Stimulated activated CD8-positive, alpha-beta memory T cell treated with anti-CD3 and anti-CD28 coated beads, Interleukin-4, amount 100 ng/mL, for 48 hours (primary cell): ENCODE data around the gene SLC22A31.
"Not testable (repeated sequence)": the region's sequence is repeated elsewhere in the genome, so short reads cannot be mapped to it uniquely, and the experiment has no call there.

Experiments used
- DNase-seq: peaks from one replicate; pipeline ENCODE4 v3.0.0-alpha.2; 2020

The SLC22A31 gene

GRCh38 chr16:89200124-89200849, at the start of gene SLC22A31:
Gene SLC22A31 (minus strand): TSS chr16:89200537. CDS start chr16:89200501, 36 bp downstream.
- DNase-seq, result no peak

GRCh38 chr16:89248196-89248982, 48.1 kb upstream of the SLC22A31 start:
- no peak for DNase-seq

GRCh38 chr16:89247734-89248075, 47.4 kb upstream of the SLC22A31 start:
- DNase-seq, result not testable (repeated sequence)

GRCh38 chr16:89246903-89247733, 46.8 kb upstream of the SLC22A31 start:
- peak; percentile 99 for DNase-seq

DNA sequence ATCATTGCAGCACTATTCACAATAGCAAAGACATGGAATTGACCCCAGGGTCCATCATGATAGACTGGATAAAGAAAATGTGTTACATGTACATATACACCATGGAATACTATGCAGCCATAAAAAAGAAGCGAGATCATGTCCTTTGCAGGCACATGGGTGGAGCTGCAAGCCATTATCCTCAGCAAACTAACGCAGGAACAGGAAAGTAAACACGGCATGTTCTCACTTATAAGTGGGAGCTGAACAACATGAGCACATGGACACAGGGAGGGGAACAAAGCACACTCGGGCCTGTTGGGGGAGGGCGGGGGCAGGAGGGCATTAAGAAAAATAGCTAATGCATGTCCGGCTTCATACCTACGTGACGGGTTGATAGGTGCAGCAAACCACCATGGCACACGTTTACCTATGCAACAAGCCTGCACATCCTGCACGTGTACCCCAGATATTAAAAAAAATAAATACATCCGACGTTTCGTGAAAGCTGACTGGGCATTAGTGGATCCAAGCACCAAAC, 46.1 kb upstream of the SLC22A31 start:
- DNase-seq, result no peak

DNA sequence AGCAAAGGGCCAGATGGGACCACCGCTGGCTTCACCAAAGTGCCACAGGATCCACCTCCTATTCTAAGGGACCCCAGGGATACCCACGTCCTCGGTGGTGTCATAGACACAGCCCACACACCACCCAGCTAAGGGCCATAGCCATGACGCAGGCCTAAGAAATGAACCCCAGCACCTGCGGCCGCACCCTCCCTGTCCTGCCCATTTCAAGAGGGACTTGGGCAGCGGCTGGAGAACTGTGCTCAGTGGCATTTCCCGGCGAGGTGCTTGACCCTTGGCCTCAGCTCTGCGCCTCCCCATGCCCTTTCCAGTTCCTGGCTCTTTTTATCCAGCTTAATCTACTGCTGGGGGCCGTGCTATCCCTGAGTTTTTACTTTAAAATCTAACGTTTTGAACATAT, 44.4 kb upstream of the SLC22A31 start:
- no peak for DNase-seq

DNA sequence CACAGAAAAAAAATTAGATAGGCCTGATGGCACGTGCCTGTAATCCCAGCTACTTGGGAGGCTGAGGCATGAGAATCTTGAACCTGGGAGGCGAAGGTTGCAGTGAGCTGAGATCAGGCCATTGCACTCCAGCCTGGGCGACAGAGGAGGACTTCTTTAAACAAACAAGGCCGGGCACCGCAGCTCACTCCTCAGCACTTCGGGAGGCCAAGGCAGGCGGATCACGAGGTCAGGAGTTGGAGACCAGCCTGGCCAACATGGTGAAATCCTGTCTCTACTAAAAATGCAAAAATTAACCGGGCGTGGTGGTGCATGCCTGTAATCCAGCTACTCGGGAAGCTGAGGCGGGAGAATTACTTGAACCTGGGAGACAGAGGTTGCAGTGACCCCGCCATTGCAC, 43.9 kb upstream of the SLC22A31 start:
- not testable (repeated sequence) for DNase-seq

DNA sequence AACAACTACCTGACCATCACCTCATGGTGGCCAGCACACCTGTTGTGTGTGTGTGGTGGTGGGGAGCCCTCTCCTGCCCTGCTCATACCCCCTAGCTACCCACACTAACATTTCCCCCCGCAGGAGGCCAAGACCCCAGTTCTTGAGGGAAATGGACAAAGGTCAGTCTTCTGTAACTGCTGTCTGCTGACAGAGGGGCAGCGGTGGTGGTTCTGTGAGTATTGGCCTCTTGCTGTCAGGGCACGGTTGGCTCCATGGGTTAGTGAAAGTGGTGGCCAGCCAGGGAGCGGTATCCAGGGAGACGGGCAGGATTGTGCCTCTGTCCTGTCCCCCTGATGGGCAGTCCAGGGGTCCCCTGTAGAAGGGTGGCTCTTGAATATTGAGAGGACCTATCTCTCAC, 43.3 kb upstream of the SLC22A31 start:
- DNase-seq, result no peak

DNA sequence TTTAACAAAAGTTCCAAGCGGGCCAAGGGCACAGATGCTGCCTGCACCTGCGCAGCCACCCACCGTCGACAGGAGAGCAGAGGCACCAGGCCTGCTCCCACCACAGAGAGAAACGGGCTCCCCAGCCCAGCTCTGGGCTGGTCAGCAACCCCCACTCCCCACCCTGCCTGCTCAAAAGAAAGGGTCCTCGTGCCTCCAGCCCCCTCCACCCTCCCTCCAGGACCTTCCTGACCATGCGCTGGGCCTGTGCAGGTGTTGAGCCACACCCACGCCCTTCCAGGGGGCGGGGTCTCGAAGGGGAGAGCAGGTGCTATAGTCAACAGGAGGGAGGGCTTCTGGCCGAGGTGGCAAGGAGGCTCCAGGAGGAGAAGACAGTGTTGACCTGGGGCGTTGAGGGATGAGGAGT, 42.5 kb upstream of the SLC22A31 start:
- no peak for DNase-seq

- peak; percentile 79 for DNase-seq
These were observed 41.1 kb upstream of the SLC22A31 start for GRCh38 chr16:89241187-89242007.

DNA sequence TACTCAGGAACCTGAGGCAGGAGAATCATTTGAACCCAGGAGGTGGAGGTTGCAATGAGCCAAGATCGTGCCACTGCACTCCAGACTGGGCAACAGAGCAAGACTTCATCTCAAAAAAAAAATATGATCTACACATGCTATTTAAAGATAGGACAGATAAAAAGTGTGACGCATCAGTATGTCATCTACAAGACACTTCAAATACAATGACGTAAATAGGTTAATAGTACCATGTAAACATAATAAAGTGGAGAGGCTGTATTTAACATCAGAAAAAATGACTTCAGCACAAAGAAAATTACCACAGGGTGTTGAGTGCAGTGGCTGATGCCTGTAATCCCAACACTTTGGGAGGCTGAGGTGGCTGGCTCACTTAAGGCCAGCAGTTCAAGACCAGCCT, 37.4 kb upstream of the SLC22A31 start:
- DNase-seq, result no peak

DNA sequence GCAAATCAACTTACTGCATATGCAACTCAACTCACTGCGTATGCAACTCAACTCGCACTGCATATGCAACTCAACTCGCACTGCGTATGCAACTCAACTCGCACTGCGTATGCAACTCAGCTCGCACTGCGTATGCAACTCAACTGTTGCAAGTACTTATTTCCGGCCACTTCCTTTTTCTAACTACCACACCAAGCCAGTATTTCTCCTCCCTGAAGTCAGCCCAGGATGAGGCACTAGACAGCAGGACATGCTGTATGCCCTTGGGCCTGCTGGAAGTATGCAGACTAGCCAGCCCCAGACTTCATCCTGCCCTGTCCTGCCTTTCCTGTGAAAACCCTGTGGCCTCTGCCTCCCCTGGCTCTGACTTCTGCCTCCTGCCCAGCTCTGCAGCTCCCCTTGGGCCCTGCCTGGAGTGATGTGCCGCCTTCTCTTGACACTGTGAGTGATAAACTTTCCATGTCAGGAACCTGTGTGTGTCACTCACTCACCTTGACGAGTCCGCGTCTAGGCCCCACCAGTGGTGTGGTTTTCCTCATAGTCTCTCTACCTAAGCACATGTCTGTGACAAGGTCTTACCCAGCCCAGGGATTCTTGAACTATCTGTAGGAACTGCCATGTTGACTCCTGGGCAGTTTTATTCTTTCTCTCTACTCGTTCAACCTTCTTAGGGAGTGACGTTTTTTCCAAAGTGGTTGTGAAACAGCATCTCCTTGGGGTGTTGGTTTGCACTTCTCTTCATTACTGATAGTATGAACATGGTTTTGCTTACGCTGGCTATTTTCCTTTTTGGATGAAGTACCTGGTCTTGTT, 33.5 kb upstream of the SLC22A31 start:
- no peak for DNase-seq

DNA sequence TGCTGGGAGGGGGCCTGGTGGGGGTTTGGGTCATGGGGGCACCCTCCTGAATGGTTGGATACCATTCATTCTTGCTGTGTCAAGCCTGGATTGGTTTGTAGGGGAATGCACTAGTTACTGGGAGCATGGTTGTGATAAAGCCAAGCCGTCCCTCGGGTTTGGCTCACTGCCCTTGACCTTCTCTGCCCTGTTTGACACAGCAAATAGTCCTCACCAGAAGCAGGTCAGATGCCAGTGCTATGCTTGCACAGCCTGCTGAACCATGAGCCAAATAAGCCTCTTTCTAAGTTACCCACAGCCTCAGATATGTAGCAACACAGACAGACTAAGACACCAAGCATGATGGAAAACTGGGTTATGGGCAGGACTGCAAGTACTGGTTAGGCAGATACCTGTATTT, 31.8 kb upstream of the SLC22A31 start:
- DNase-seq, result no peak

DNA sequence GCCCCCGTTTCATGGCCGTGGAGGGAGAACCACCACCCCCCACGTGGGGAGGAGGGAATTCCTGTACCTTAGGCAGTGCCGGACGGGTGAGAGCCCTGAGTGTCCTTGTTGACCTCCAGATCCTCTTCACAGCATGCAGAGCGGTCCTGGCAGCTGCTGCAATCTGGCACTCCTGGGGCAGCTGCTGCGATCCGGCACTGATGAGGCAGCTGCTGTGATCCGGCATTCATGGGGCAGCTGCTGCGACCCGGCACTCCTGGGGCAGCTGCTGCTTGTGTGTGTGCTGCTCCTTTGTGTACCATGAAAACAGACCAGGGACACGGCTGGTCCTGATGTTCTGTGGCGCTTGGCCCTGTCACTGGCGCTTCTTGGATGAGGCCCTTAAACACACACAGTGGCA, 29.9 kb upstream of the SLC22A31 start:
- no peak for DNase-seq

DNA sequence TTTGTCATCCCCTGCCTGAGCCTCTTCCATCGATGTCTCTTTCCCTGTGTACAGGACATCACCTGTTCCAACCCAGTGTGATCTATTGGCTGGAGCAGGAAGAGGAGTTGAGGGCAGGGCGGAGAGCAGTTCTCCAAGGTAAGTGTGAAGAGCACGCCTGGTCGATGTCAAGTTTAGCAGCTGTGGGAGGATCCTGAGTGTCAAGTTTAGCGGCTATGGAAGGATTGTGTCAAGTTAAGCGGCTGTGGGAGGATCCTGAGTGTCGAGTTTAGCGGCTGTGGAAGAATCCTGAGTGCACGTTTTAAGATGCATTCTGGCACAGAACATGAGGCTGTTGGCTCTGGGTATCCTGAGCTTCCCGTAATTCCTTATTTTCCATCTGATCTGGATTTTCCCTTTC, 24.3 kb upstream of the SLC22A31 start:
- no peak for DNase-seq

DNA sequence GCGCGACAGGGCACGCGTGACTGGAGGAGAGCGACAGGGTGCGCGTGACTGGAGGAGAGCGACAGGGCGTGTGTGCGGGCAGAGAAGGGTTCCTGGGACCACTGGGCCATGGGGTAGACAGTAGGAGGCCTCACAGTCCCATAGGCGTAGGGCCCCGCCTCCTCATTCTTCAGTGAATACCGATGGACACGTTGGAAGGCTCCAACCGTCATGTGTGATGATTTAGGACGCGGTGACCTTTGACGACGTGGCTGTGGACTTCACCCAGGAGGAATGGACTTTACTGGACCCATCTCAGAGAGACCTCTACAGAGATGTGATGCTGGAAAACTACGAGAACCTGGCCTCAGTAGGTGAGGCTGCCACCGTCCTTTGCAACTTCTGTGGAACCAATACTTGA, 22.6 kb upstream of the SLC22A31 start:
- no peak for DNase-seq

DNA sequence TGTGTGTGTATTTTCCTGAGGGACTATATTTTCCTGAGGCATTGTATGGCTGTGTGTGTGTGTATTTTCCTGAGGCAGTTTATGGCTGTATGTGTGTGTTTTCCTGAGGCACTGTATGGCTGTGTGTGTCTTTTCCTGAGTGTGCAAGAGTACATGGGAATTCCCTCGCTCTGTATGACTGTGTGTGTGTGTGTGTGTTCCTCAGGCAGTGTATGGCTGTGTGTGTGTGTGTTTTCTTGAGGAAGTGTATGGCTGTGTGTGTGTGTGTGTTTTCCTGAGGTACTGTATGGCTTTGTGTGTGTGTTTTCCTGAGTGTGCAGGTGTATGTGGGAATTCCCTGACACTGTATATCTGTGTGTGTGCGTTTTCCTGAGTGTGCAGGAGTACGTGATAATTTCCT, 21.3 kb upstream of the SLC22A31 start:
- DNase-seq, result no peak

DNA sequence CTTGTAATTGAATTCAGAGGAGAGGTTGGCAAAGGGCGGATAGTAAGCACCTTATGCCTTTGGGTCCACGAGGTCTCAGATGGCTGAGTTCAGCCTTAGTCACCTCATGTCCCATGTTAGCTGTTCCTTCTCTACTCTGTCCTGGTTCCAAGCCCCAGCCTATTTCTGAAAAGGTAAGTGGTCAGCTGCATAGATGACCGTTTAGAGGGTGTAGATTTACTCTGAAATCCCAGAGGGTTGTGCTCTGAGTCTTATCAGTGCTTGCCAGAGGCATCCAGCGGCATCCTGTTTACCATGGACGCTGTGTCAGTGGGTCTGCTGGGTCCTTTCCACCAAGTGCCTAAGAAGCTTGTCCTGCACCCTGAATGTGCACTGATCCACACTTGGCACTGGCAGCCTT, 19.0 kb upstream of the SLC22A31 start:
- DNase-seq, result no peak

- peak; percentile 83 for DNase-seq
These were observed 17.3 kb upstream of the SLC22A31 start, which contains the start of gene ZNF778 for GRCh38 chr16:89217388-89218191. Gene ZNF778 (plus strand): TSS chr16:89217703. CDS start chr16:89221128, 3,425 bp downstream.

DNA sequence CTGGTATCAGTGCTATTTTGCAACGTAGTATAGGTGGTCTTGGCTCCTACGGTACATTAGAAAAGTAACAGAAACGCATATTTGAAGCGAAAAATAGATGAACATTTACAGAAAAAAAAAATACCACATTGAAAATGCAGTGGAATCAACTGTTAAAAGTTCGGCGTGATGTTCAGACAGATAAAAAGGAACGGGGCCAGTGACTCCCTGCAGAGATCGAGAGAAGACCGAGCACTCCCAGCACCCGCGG, 16.7 kb upstream of the SLC22A31 start:
- DNase-seq, result no peak
